ENCODE measurements around the gene MADD. TPM values are rescaled to one million over a fixed set of nuclear protein-coding genes. Genes with fewer than 3 reads are reported as not detected.

Gene MADD
- total and polyA plus RNA-seq, 2 experiments from 2014 or later: 9.9 to 17.4 TPM

DNA sequence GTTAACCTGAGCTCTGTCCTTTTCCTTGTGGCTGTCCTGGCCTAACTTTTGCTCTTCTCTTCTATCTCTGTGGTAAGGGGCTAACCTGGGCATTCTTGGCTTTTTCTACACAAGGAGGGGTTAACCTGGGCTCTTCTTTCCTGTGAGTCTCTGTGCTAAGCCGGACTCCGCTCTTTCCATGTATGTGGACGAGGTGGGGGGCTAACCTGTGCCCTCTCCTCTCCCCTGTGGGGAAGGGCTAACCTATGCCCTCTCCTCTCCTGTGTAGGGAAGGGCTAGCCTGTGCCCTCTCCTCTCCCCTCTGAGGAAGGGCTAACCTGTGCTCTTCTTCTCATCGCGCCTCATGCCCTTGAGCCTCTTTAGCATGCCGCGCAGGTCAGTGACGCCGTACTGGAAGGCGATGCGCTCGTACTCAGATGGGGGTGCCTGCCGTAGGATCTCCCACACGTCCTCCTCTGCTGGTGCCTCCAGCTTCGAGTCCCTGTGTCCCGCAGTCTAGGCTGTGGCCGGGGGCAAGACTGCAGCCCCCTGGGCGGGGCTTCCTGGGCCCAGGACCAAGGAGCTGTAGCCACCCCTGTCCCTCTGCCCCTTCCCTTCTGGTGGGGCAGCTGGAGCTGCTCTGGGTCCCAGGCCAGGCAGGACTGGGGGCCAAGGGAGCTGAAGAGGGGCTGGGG is 76.1 kb downstream of the MADD start:
- in situ Hi-C loops (cut with MboI): no loop called here
- no peak overlapping the region for H3K9ac ChIP-seq

GRCh38 chr11:47347137-47347536 is 77.2 kb downstream of the MADD start:
- Histone ChIP-seq H3K9ac (no peak overlapping the region), H3K4me2 (ENCODE audit: unreplicated experiment) (no peak overlapping the region), H3K36me3 (ENCODE audit: low read depth) (no peaks in the 10 kb centered on the region), H4K20me1 (ENCODE audit: insufficient read depth) (no peaks in the 10 kb centered on the region), H3K79me2 (ENCODE audit: insufficient read depth) (no peaks in the 10 kb centered on the region), H3K27me3 (replicated peaks; ENCODE audit: insufficient read depth) (no peaks in the 10 kb centered on the region), H3K9me2 (ENCODE audit: insufficient read depth) (no peaks in the 10 kb centered on the region), H3K4me1 (ENCODE audit: insufficient read depth) (no peaks in the 10 kb centered on the region), H3F3A (ENCODE audit: insufficient read depth) (no peaks in the 10 kb centered on the region), H3K27ac (no peak overlapping the region), H3K4me3 (no peak overlapping the region), H3K9me3 (ENCODE audit: low read depth) (no peaks in the 10 kb centered on the region), H2AFZ (no peak overlapping the region)
- no peak for DNase-seq
- 39 to 48% methylated on average over 5 of the region's 5 CpGs for WGBS, 2 experiments (ENCODE audit: low coverage in 1 of 2, low lambda C conversion rate in 2 of 2, missing lambda C conversion rate in 2 of 2)
- TF ChIP-seq EZH2 (IDR thresholded peaks at IDR 0.05; ENCODE audit: insufficient read depth, poor library complexity, severe bottlenecking): no peak
- TF ChIP-seq EZH2phosphoT487 (IDR thresholded peaks at IDR 0.05; ENCODE audit: insufficient read depth, low read depth): no peak
- in situ Hi-C loops (cut with MboI): no loop called here

More for the DNA sequence above, 76.1 kb downstream of the MADD start:
- Histone ChIP-seq H3K36me3 (ENCODE audit: low read depth) (no peaks in the 10 kb centered on the region), H3K9me3 (ENCODE audit: low read depth) (no peaks in the 10 kb centered on the region), H3F3A (ENCODE audit: insufficient read depth) (no peaks in the 10 kb centered on the region), H3K9me2 (ENCODE audit: insufficient read depth) (no peaks in the 10 kb centered on the region), H3K4me1 (ENCODE audit: insufficient read depth) (no peaks in the 10 kb centered on the region), H3K4me3 (no peak overlapping the region), H2AFZ (no peak overlapping the region), H4K20me1 (ENCODE audit: insufficient read depth) (no peaks in the 10 kb centered on the region), H3K4me2 (ENCODE audit: unreplicated experiment) (no peak overlapping the region), H3K27me3 (replicated peaks; ENCODE audit: insufficient read depth) (no peaks in the 10 kb centered on the region), H3K27ac (no peak overlapping the region), H3K79me2 (ENCODE audit: insufficient read depth) (no peaks in the 10 kb centered on the region)
- TF ChIP-seq EZH2phosphoT487 (IDR thresholded peaks at IDR 0.05; ENCODE audit: insufficient read depth, low read depth) (no peak), EZH2 (IDR thresholded peaks at IDR 0.05; ENCODE audit: insufficient read depth, poor library complexity, severe bottlenecking) (no peak)
- WGBS, 2 experiments (ENCODE audit: low coverage in 1 of 2, low lambda C conversion rate in 2 of 2, missing lambda C conversion rate in 2 of 2): 70 to 81% methylated on average over 16 to 18 of the region's 18 CpGs
- no peak for DNase-seq

GRCh38 chr11:47348131-47348802 is 78.3 kb downstream of the MADD start:
- H3K79me2 ChIP-seq (ENCODE audit: insufficient read depth): no peaks in the 10 kb centered on the region
- H3K4me2 ChIP-seq (ENCODE audit: unreplicated experiment): no peak overlapping the region
- H3K4me3 ChIP-seq: no peak overlapping the region
- H3K27ac ChIP-seq: no peak overlapping the region
- H3F3A ChIP-seq (ENCODE audit: insufficient read depth): no peaks in the 10 kb centered on the region
- H3K9me3 ChIP-seq (ENCODE audit: low read depth): no peaks in the 10 kb centered on the region
- H3K9ac ChIP-seq: no peak overlapping the region
- in situ Hi-C loops (cut with MboI): no loop called here
- TF ChIP-seq EZH2phosphoT487 (IDR thresholded peaks at IDR 0.05; ENCODE audit: insufficient read depth, low read depth) (no peak), EZH2 (IDR thresholded peaks at IDR 0.05; ENCODE audit: insufficient read depth, poor library complexity, severe bottlenecking) (no peak)
- 69% methylated on average over 23 to 24 of the region's 24 CpGs for WGBS, 2 experiments (ENCODE audit: low coverage in 1 of 2, low lambda C conversion rate in 2 of 2, missing lambda C conversion rate in 2 of 2)
- H3K36me3 ChIP-seq (ENCODE audit: low read depth): no peaks in the 10 kb centered on the region
- H2AFZ ChIP-seq: no peak overlapping the region
- no peaks in the 10 kb centered on the region for H3K4me1 ChIP-seq (ENCODE audit: insufficient read depth)
- no peaks in the 10 kb centered on the region for H3K9me2 ChIP-seq (ENCODE audit: insufficient read depth)
- no peak for DNase-seq
- no peaks in the 10 kb centered on the region for H4K20me1 ChIP-seq (ENCODE audit: insufficient read depth)
- H3K27me3 ChIP-seq (replicated peaks; ENCODE audit: insufficient read depth): no peaks in the 10 kb centered on the region

- H3K9ac ChIP-seq: no peak overlapping the region
- H3F3A ChIP-seq (ENCODE audit: insufficient read depth): no peaks in the 10 kb centered on the region
- 69 to 71% methylated on average over 7 to 8 of the region's 8 CpGs for WGBS, 2 experiments (ENCODE audit: low coverage in 1 of 2, low lambda C conversion rate in 2 of 2, missing lambda C conversion rate in 2 of 2)
- peak; percentile 31 for DNase-seq
- H3K27ac ChIP-seq: no peak overlapping the region
- no peak overlapping the region for H2AFZ ChIP-seq
- H3K79me2 ChIP-seq (ENCODE audit: insufficient read depth): no peaks in the 10 kb centered on the region
- H3K4me3 ChIP-seq: no peak overlapping the region
- no peaks in the 10 kb centered on the region for H3K9me2 ChIP-seq (ENCODE audit: insufficient read depth)
- TF ChIP-seq EZH2phosphoT487 (IDR thresholded peaks at IDR 0.05; ENCODE audit: insufficient read depth, low read depth): no peak
- no peak for TF ChIP-seq EZH2 (IDR thresholded peaks at IDR 0.05; ENCODE audit: insufficient read depth, poor library complexity, severe bottlenecking)
- H3K27me3 ChIP-seq (replicated peaks; ENCODE audit: insufficient read depth): no peaks in the 10 kb centered on the region
- H3K4me1 ChIP-seq (ENCODE audit: insufficient read depth): no peaks in the 10 kb centered on the region
- H4K20me1 ChIP-seq (ENCODE audit: insufficient read depth): no peaks in the 10 kb centered on the region
- in situ Hi-C loops (cut with MboI): no loop called here
- no peak overlapping the region for H3K4me2 ChIP-seq (ENCODE audit: unreplicated experiment)
- no peaks in the 10 kb centered on the region for H3K36me3 ChIP-seq (ENCODE audit: low read depth)
- H3K9me3 ChIP-seq (ENCODE audit: low read depth): no peaks in the 10 kb centered on the region
Observed at GRCh38 chr11:47348859-47349258, 78.9 kb downstream of the MADD start.
